ENCODE data around the gene NUP155.

DNA sequence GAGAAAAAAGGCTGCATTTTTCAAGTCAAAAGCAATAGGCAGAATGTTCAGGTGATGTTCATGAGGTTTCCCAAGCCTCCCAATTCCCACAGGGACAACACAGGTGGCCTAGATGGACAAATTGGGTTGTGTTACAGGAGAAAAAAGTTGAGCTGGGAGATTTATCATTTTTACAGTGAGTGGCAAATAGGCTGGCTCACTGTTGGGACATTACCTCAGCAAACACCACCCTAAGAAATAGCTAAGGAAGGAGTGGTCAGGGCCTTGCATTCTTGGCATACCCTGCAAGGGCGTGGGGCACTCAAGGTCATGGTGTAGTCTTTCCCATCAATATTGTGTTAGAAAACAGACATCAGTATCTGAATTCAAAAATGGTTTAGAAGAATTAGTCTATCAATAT, 98.4 kb downstream of the NUP155 start:
- TF ChIP-seq POLR2A (IDR thresholded peaks at IDR 0.05) (no peak), CTCF (IDR thresholded peaks at IDR 0.05) (no peak)

All from prostate gland (tissue), 2 donors.